Neuronal stem cell (in vitro differentiated cells): ENCODE data around the gene CDH23.

Experiments
- DNase-seq: peaks from one replicate; pipeline ENCODE4 v3.0.0-alpha.2; 2013; ENCODE audit warnings: low spot score
- H2AFZ ChIP-seq: one replicate; pipeline ENCODE4 v1.6.1; 2013; ENCODE audit warnings: mild to moderate bottlenecking, low read length, inconsistent platforms
- H2AK5ac ChIP-seq: 2 replicates; pipeline ENCODE4 v1.6.1; 2013; ENCODE audit warnings: low read depth, mild to moderate bottlenecking, inconsistent platforms, low read length, moderate library complexity, mixed read lengths
- H2BK120ac ChIP-seq: 2 replicates; pipeline ENCODE4 v1.6.1; 2013; ENCODE audit warnings: low read depth, mild to moderate bottlenecking, inconsistent platforms, low read length, moderate library complexity, mixed read lengths
- H2BK12ac ChIP-seq: one replicate; pipeline ENCODE4 v1.6.1; 2013; ENCODE audit warnings: low read length, inconsistent platforms
- H2BK15ac ChIP-seq: 2 replicates; pipeline ENCODE4 v1.6.1; 2013; ENCODE audit warnings: mild to moderate bottlenecking, low read length, inconsistent platforms, mixed read lengths
- H2BK5ac ChIP-seq: one replicate; pipeline ENCODE4 v1.6.1; 2013; ENCODE audit warnings: inconsistent platforms, mild to moderate bottlenecking, low read length, moderate library complexity
- H3K14ac ChIP-seq: one replicate; pipeline ENCODE4 v1.6.1; 2013; ENCODE audit warnings: low read length, inconsistent platforms
- H3K18ac ChIP-seq: 2 replicates; pipeline ENCODE4 v1.6.1; 2013; ENCODE audit warnings: low read length, inconsistent platforms
- H3K23ac ChIP-seq: 2 replicates; pipeline ENCODE4 v1.6.1; 2013; ENCODE audit warnings: low read depth, mild to moderate bottlenecking, mixed read lengths, low read length, inconsistent platforms; ENCODE audit not compliant: poor library complexity
- H3K27ac ChIP-seq: replicated peaks from 3 replicates; pipeline ENCODE4 v1.5.1; 2013; ENCODE audit warnings: low read length, inconsistent platforms
- H3K27me3 ChIP-seq, 3 experiments: 2 replicates each; pipeline ENCODE4 v1.6.1; 2013; ENCODE audit warnings: low read length in 3 of 3, mild to moderate bottlenecking in 2 of 3, inconsistent platforms in 1 of 3, low read depth in 1 of 3, mixed read lengths in 1 of 3, moderate library complexity in 1 of 3; ENCODE audit not compliant: control insufficient read depth in 3 of 3, insufficient read depth in 3 of 3
- H3K36me3 ChIP-seq, 2 donors: replicated peaks in 1 of 2; 2 replicates each; pipeline ENCODE4 v1.6.1; 2013; ENCODE audit warnings: low read length in 2 of 2; ENCODE audit not compliant: control insufficient read depth in 2 of 2, insufficient read depth in 2 of 2
- H3K4ac ChIP-seq: 2 replicates; pipeline ENCODE4 v1.6.1; 2013; ENCODE audit warnings: inconsistent platforms, mild to moderate bottlenecking, low read length, moderate library complexity
- H3K4me1 ChIP-seq, 2 donors: 1 replicate in 1 of 2; 2 replicates in 1 of 2; pipeline ENCODE4 v1.6.1; 2013; ENCODE audit warnings: low read length in 2 of 2, low read depth in 1 of 2; ENCODE audit not compliant: control insufficient read depth in 2 of 2, insufficient read depth in 1 of 2
- H3K4me2 ChIP-seq: one replicate; pipeline ENCODE4 v1.6.1; 2013; ENCODE audit warnings: mild to moderate bottlenecking, low read length, inconsistent platforms; ENCODE audit not compliant: insufficient read depth, poor library complexity, severe bottlenecking
- H3K4me3 ChIP-seq, 2 donors: 2 replicates each; pipeline ENCODE4 v1.5.1; 2013; ENCODE audit warnings: low read length in 2 of 2, mild to moderate bottlenecking in 2 of 2, inconsistent platforms in 1 of 2, moderate library complexity in 1 of 2
- H3K79me1 ChIP-seq: one replicate; pipeline ENCODE4 v1.6.1; 2013; ENCODE audit warnings: low read depth, mild to moderate bottlenecking, inconsistent platforms, low read length, moderate library complexity
- H3K9ac ChIP-seq: one replicate; pipeline ENCODE4 v1.6.1; 2013; ENCODE audit warnings: mild to moderate bottlenecking, low read depth, low read length, inconsistent platforms; ENCODE audit not compliant: poor library complexity
- H3K9me3 ChIP-seq, 2 donors: replicated peaks in 1 of 2; 2 replicates each; pipeline versions ENCODE3 to v1.6.1; 2013; ENCODE audit warnings: low read length in 2 of 2, mild to moderate bottlenecking in 2 of 2, inconsistent platforms in 1 of 2, low read depth in 1 of 2, mixed read lengths in 1 of 2, moderate library complexity in 1 of 2; ENCODE audit not compliant: control insufficient read depth in 2 of 2, insufficient read depth in 1 of 2
- H4K8ac ChIP-seq: one replicate; pipeline ENCODE4 v1.6.1; 2013; ENCODE audit warnings: low read depth, mild to moderate bottlenecking, inconsistent platforms, low read length, moderate library complexity
- H4K91ac ChIP-seq: one replicate; pipeline ENCODE4 v1.6.1; 2013; ENCODE audit warnings: low read length, low read depth, mild to moderate bottlenecking, inconsistent platforms; ENCODE audit not compliant: poor library complexity
- WGBS, 2 donors: extraction: QIAGEN DNeasy Blood & Tissue Kit; methylation state at CpG; one replicate each; pipeline ENCODE4 v1.1.7; 2013; ENCODE audit warnings: missing lambda C conversion rate in 2 of 2, mixed read lengths in 1 of 2; ENCODE audit not compliant: insufficient read length in 2 of 2, insufficient replicate concordance in 1 of 2; ENCODE audit errors: extremely low coverage in 2 of 2; 5-methylcytosine and 5-hydroxymethylcytosine counted together

CDH23 gene

GRCh38 chr10:71799112-71799511 is 402.4 kb downstream of the CDH23 start:
- Histone ChIP-seq H3K23ac (peak overlapping the region; percentile 11), H3K4me1 (no peaks in the 10 kb centered on the region), H3K27me3 (peaks cover 0 to 1% (median 0%) of the 10 kb centered on the region in 3 experiments), H2BK120ac (no peak overlapping the region), H3K36me3 (no peaks in the 10 kb centered on the region), H4K8ac (no peak overlapping the region), H3K9me3 (no peaks in the 10 kb centered on the region), H3K9ac (no peak overlapping the region), H3K4me2 (no peak overlapping the region), H3K18ac (peak overlapping the region; percentile 42), H2BK15ac (no peak overlapping the region), H3K79me1 (no peaks in the 10 kb centered on the region), H2AFZ (no peak overlapping the region), H2BK12ac (no peak overlapping the region), H3K4me3 (no peak overlapping the region), H3K4ac (no peak overlapping the region), H3K14ac (no peak overlapping the region), H3K27ac (no peak overlapping the region), H4K91ac (no peak overlapping the region), H2AK5ac (no peak overlapping the region), H2BK5ac (no peak overlapping the region)
- DNase-seq: no peak
- WGBS, 2 donors: no CpG with 5 or more reads among the region's 10 CpGs

- H2AFZ ChIP-seq: no peak overlapping the region
- no peaks in the 10 kb centered on the region for H3K36me3 ChIP-seq
- no peaks in the 10 kb centered on the region for H3K4me1 ChIP-seq
- no peak overlapping the region for H2BK5ac ChIP-seq
- H2BK120ac ChIP-seq: no peak overlapping the region
- H2AK5ac ChIP-seq: no peak overlapping the region
- no peak overlapping the region for H3K14ac ChIP-seq
- no peak overlapping the region for H3K4me2 ChIP-seq
- H3K27me3 ChIP-seq: peaks cover 0 to 6% (median 0%) of the 10 kb centered on the region in 3 experiments
- H4K91ac ChIP-seq: no peak overlapping the region
- no peak overlapping the region for H3K27ac ChIP-seq
- H3K23ac ChIP-seq: peak overlapping the region; percentile 11
- H3K4me3 ChIP-seq: no peak overlapping the region
- no peak overlapping the region for H3K9ac ChIP-seq
- H4K8ac ChIP-seq: no peak overlapping the region
- no peak for DNase-seq
- WGBS, 2 donors: no CpG with 5 or more reads among the region's 3 CpGs
- H3K18ac ChIP-seq: no peak overlapping the region
- H2BK12ac ChIP-seq: no peak overlapping the region
- H3K79me1 ChIP-seq: no peaks in the 10 kb centered on the region
- H3K4ac ChIP-seq: no peak overlapping the region
- H3K9me3 ChIP-seq: no peaks in the 10 kb centered on the region
- no peak overlapping the region for H2BK15ac ChIP-seq
Measured at GRCh38 chr10:71799608-71800453, 403.1 kb downstream of the CDH23 start.

GRCh38 chr10:71801361-71801760 is 404.6 kb downstream of the CDH23 start:
- no peak overlapping the region for H4K91ac ChIP-seq
- H3K4me3 ChIP-seq: no peak overlapping the region
- H2AFZ ChIP-seq: no peak overlapping the region
- no peak overlapping the region for H3K4me2 ChIP-seq
- H3K4me1 ChIP-seq: peaks cover 0 to 4% of the 10 kb centered on the region in 2 donors
- no peak overlapping the region for H3K4ac ChIP-seq
- no peaks in the 10 kb centered on the region for H3K9me3 ChIP-seq
- no peak overlapping the region for H2BK5ac ChIP-seq
- no peak overlapping the region for H4K8ac ChIP-seq
- no peak overlapping the region for H2BK120ac ChIP-seq
- no peaks in the 10 kb centered on the region for H3K36me3 ChIP-seq
- no peak overlapping the region for H2BK12ac ChIP-seq
- H3K9ac ChIP-seq: no peak overlapping the region
- H3K79me1 ChIP-seq: no peaks in the 10 kb centered on the region
- H3K18ac ChIP-seq: no peak overlapping the region
- peaks cover 0 to 19% (median 7%) of the 10 kb centered on the region in 3 experiments for H3K27me3 ChIP-seq
- no peak for DNase-seq
- WGBS, 2 donors: no CpG with 5 or more reads among the region's 9 CpGs
- no peak overlapping the region for H3K27ac ChIP-seq
- no peak overlapping the region for H2AK5ac ChIP-seq
- no peak overlapping the region for H3K23ac ChIP-seq
- no peak overlapping the region for H3K14ac ChIP-seq
- H2BK15ac ChIP-seq: no peak overlapping the region

GRCh38 chr10:71802235-71802634 is 405.5 kb downstream of the CDH23 start:
- no peak overlapping the region for H3K14ac ChIP-seq
- H2BK120ac ChIP-seq: no peak overlapping the region
- H3K9ac ChIP-seq: no peak overlapping the region
- no peak overlapping the region for H3K18ac ChIP-seq
- no peaks in the 10 kb centered on the region for H3K9me3 ChIP-seq
- peaks cover 0 to 19% (median 7%) of the 10 kb centered on the region in 3 experiments for H3K27me3 ChIP-seq
- H2AK5ac ChIP-seq: no peak overlapping the region
- H3K27ac ChIP-seq: no peak overlapping the region
- H3K23ac ChIP-seq: no peak overlapping the region
- no peak overlapping the region for H4K91ac ChIP-seq
- H3K79me1 ChIP-seq: no peaks in the 10 kb centered on the region
- no peak overlapping the region for H2BK12ac ChIP-seq
- H3K4ac ChIP-seq: no peak overlapping the region
- no peak overlapping the region for H3K4me2 ChIP-seq
- H2BK5ac ChIP-seq: no peak overlapping the region
- no CpG with 5 or more reads among the region's 6 CpGs for WGBS, 2 donors
- no peak overlapping the region for H2AFZ ChIP-seq
- no peak overlapping the region for H4K8ac ChIP-seq
- peaks cover 0 to 4% of the 10 kb centered on the region in 2 donors for H3K4me1 ChIP-seq
- no peaks in the 10 kb centered on the region for H3K36me3 ChIP-seq
- no peak overlapping the region for H3K4me3 ChIP-seq
- H2BK15ac ChIP-seq: no peak overlapping the region
- DNase-seq: no peak
